HG02981 (cell line): ENCODE measurements around the gene PROC.

Experiments used
- ATAC-seq: cut with Tn5 transposase; IDR thresholded peaks from one replicate; pipeline ENCODE4 v1.9.1; 2021; ENCODE audit warnings: mild to moderate bottlenecking, moderate library complexity; ENCODE audit not compliant: unreplicated experiment

Gene PROC

DNA sequence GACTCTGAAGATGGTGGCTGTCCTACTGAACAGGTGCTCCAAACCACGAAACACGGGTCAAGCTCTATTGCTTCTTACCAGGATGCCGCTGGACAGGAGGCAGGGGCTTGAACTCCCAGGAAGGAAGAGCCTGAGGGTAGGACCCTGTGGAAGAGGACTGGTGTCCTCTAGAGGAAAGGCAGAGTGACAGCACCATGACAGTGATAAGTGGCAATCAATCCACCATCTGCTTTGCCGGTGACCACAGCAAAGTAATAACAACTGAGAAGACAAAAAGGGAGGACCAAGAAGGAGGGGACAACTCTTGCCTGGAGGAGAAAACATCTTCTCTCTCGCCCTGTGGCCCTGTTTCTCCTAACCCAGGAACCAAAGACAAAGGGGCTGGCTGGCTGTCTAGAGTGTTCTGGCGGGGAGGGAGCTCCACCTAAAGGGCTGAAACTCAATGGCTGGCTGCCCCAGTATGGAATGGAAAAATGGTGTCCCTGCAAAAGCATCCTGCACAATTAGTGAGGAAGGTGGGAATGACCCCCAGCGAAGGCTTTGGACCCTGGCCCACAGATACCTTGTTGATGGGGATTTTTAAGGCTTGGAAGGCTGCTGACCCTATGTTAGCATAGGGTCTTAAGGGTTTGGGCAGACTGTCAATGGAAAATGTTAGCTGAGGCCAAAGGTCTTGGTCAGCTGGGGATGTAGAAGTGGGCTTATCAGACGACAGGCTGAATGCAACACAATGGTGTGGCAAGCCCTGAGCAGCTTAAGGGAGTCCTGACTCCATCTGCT lies 35.4 kb downstream of the PROC start:
- ATAC-seq: no peak

DNA sequence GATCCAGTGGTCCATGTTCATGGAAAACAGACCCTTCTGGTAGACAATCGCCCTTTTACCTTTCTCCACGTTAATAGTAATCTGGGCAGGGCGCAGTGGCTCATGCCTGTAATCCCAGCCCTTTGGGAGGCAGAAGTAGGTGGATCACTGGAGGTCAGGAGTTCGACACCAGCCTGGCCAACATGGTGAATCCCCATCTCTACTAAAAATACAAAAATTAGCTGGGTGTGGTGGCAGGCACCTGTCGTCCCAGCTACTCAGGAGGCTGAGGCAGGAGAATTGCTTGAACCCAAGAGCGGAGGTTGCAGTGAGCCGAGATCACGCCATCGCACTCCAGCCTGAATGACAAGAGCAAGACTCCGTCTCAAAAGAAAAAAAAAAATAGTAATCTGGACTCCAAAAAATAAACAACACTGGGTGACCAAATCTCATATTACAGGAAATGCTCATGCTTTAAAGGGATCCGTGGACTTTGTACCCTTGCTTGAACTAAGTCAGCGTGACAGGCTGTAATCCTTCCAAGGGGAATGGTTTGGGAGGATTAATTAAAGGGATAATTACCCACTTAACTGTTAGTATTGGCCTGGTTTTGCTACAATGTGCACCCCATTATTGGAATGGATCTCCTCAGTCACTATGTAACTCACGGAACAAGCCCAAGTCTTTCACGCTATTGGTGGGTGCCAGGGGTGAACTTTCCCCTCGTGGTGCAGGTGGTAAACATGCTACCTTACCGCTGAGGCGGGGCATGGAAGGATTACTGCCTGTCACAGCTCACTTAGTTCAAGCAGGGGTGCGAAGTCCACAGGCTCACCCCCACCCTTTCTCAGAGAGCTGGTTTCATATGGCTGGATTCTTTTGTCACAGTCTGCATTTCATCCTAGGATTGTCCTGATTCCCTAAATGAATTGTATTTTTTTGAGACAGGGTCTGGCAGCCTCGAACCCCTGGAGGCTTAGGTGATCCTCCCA lies 36.7 kb downstream of the PROC start:
- no peak for ATAC-seq

GRCh38 chr2:127455566-127456493 lies 37.6 kb downstream of the PROC start:
- no peak for ATAC-seq

- ATAC-seq: no peak
Observed at GRCh38 chr2:127456960-127457359, 38.7 kb downstream of the PROC start.

GRCh38 chr2:127462461-127462860 lies 44.2 kb downstream of the PROC start:
- no peak for ATAC-seq

GRCh38 chr2:127463155-127463991 lies 45.1 kb downstream of the PROC start:
- no peak for ATAC-seq

- ATAC-seq: no peak
Observed at GRCh38 chr2:127464470-127465257, 46.4 kb downstream of the PROC start.

DNA sequence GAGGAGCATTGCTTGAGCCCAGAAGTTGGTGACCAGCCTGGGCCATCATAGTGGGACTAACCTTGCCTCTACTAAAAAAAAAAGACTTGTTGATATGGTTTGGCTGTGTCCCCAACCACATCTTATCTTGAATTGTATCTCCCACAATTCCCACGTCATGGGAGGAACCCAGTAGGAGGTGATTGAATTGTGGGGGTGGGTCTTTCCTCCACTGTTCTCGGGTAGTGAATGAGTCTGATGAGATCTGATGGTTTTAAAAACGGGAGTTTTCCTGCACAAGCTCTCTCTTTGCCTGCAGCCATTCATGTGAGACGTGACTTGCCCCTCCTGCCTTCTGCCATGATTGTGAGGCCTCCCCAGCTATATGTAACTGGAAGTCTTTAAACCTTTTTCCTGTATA lies 47.0 kb downstream of the PROC start:
- ATAC-seq: no peak

DNA sequence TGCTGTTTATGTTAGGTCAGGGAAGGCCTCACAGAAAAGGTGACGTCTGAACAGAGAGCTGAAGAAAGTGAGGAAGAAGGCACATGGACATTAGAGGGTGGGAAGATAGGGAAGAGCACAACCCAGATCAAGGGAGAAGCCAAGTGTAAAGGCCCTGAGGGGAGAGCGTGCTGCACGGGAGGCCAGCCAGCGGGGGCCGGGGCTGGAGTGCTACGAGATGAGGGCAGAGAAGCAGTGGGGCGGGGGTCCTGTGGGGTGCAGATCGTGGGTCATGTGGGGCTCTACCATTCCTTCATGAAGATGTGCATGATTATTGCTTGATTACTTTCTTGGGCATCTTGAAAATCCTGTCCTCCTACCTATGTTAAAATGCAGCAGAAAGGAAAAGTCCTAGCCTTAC lies 50.8 kb downstream of the PROC start:
- ATAC-seq: no peak

DNA sequence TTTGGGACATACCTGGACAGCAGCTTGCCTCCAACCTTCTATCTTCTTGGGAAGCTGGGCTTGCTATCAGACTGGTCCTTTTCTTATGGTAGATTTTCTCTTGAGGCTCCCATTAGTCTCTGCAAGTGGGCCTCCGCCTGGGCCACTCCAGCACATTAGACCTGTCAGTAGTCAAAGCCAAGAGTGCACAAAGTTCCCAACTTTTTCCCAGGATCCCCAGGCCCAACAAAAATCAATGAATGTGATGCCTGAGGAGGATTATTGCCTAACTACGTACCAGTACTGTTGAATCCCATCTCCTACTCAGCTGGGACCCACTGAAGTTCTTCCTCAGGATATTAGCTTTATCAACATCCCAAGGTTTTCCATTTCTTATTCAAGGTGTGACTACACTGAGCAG lies 51.7 kb downstream of the PROC start:
- ATAC-seq: no peak

DNA sequence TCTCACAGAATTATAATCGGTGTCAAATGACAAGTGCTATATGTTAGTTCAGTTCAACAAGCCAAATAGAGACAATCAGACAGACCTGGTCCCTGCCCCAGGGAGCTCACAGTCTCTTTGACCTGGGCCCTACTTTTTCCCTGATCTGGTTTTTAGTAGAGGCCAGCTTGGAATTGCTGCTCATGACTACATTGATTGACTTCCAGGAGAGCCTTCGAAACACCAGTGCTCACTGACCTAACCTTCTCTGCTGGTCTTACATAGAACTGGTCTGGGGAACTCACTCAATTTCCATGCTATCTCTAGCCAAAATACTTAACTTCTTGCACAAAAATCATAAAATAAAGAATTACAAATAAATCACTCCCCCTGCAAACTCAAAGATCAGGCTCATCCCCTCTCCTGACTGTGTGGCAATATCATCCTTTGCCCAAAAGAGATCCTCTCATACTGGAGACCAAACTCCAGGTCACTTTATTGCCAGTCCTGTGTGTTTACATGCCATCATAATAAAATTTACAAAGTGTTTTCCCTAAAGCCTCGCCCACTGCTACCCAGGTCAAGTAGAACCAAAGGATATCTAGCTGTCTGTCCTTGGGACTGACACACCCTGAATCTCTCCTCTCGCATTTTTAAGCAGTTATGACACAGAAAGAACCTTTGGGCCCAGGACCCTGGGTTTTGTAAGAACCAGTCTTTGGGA lies 53.2 kb downstream of the PROC start:
- ATAC-seq: no peak

GRCh38 chr2:127472268-127472667 lies 54.0 kb downstream of the PROC start:
- ATAC-seq: no peak

DNA sequence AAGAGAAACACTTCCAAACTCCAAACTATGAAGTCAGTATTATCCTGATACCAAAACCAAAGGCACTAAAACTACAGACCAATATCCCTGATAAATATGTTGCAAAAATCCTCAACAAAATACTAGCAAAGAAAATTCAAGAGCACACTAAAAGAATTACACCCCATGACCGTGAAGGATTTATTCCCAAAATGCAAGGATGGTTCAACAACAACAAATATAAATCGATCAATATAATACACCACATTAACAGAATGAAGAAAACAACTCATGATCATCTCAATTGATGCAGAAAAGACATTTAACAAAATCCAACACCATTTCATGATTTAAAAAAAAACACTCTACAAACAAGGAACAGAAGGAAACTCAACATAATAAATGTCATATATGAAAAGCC lies 57.6 kb downstream of the PROC start:
- no peak for ATAC-seq
